ENCODE results near the gene PRR4.

PRR4 gene

DNA sequence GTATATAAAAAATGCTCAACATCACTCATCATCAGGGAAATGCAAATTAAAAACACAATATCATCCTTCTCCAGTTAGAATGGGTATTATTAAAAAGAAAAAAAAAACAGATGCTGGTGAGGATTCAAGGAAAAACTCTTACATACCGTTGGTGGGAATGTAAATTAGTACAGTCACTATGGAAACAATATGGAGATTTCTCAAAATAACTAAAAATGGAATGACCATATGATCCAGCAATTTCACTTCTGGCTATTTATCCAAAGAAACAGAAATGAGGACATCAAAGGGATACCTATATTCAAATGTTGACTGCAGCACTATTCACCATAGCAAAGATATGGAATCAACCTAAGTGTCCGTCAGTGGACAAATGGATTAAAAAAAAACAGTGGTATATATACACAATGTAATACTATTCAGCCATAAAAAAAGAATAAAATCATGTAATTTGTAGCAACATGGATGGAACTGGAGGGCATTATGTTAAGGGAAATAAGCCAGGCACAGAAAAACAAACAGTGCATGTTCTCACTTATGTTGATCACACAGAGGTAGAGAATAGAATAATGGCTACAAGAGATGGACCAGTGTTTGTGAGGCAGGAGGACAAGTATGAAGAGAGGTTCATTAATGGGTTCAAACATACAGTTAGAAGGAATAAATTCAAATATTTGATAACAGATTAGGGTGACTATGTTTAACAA lies 14.4 kb upstream of the PRR4 start:
- Histone ChIP-seq H3K79me2 (ENCODE audit: control insufficient read depth, low read length) (no peaks in the 10 kb centered on the region), H3F3A (ENCODE audit: control insufficient read depth, insufficient read depth) (no peaks in the 10 kb centered on the region), H4K20me1 (ENCODE audit: control insufficient read depth, insufficient read depth, low read depth, low read length) (no peaks in the 10 kb centered on the region), H3K27ac (ENCODE audit: low read depth, low read length) (no peak overlapping the region), H3K9me3 (ENCODE audit: control insufficient read depth, insufficient read depth, low read length) (no peaks in the 10 kb centered on the region), H3K4me2 (ENCODE audit: low read length) (no peak overlapping the region), H3K9me2 (replicated peaks; ENCODE audit: control insufficient read depth, low read length) (no peaks in the 10 kb centered on the region), H3K4me1 (ENCODE audit: control insufficient read depth, low read length) (no peaks in the 10 kb centered on the region), H3K27me3 (ENCODE audit: control insufficient read depth, low read length) (no peaks in the 10 kb centered on the region), H3K4me3 (ENCODE audit: low read length) (no peak overlapping the region), H3K36me3 (ENCODE audit: control insufficient read depth, low read length) (no peaks in the 10 kb centered on the region)
- no peak for TF ChIP-seq CTCF (IDR thresholded peaks at IDR 0.05; ENCODE audit: low read depth, low read length, poor library complexity, severe bottlenecking)
- no peak for TF ChIP-seq EZH2phosphoT487 (IDR thresholded peaks at IDR 0.05; ENCODE audit: borderline replicate concordance, low read length)

- no peak for TF ChIP-seq CTCF (IDR thresholded peaks at IDR 0.05; ENCODE audit: low read depth, low read length, poor library complexity, severe bottlenecking)
- TF ChIP-seq EZH2phosphoT487 (IDR thresholded peaks at IDR 0.05; ENCODE audit: borderline replicate concordance, low read length): no peak
- Histone ChIP-seq H3K79me2 (ENCODE audit: control insufficient read depth, low read length) (no peaks in the 10 kb centered on the region), H3K4me3 (ENCODE audit: low read length) (no peak overlapping the region), H3K9me2 (replicated peaks; ENCODE audit: control insufficient read depth, low read length) (no peaks in the 10 kb centered on the region), H3K9me3 (ENCODE audit: control insufficient read depth, insufficient read depth, low read length) (no peaks in the 10 kb centered on the region), H3K4me1 (ENCODE audit: control insufficient read depth, low read length) (no peaks in the 10 kb centered on the region), H3F3A (ENCODE audit: control insufficient read depth, insufficient read depth) (no peaks in the 10 kb centered on the region), H3K27ac (ENCODE audit: low read depth, low read length) (no peak overlapping the region), H4K20me1 (ENCODE audit: control insufficient read depth, insufficient read depth, low read depth, low read length) (no peaks in the 10 kb centered on the region), H3K36me3 (ENCODE audit: control insufficient read depth, low read length) (no peaks in the 10 kb centered on the region), H3K27me3 (ENCODE audit: control insufficient read depth, low read length) (no peaks in the 10 kb centered on the region), H3K4me2 (ENCODE audit: low read length) (no peak overlapping the region)
Observed at GRCh38 chr12:10861366-10861765, 12.1 kb upstream of the PRR4 start.

- H3K27me3 ChIP-seq (ENCODE audit: control insufficient read depth, low read length): no peaks in the 10 kb centered on the region
- H3K36me3 ChIP-seq (ENCODE audit: control insufficient read depth, low read length): no peaks in the 10 kb centered on the region
- no peak for TF ChIP-seq EZH2phosphoT487 (IDR thresholded peaks at IDR 0.05; ENCODE audit: borderline replicate concordance, low read length)
- no peak for TF ChIP-seq CTCF (IDR thresholded peaks at IDR 0.05; ENCODE audit: low read depth, low read length, poor library complexity, severe bottlenecking)
- H3K4me3 ChIP-seq (ENCODE audit: low read length): no peak overlapping the region
- no peak overlapping the region for H3K27ac ChIP-seq (ENCODE audit: low read depth, low read length)
- H3K9me2 ChIP-seq (replicated peaks; ENCODE audit: control insufficient read depth, low read length): no peaks in the 10 kb centered on the region
- no peak overlapping the region for H3K4me2 ChIP-seq (ENCODE audit: low read length)
- H3F3A ChIP-seq (ENCODE audit: control insufficient read depth, insufficient read depth): no peaks in the 10 kb centered on the region
- no peaks in the 10 kb centered on the region for H3K4me1 ChIP-seq (ENCODE audit: control insufficient read depth, low read length)
- H3K79me2 ChIP-seq (ENCODE audit: control insufficient read depth, low read length): no peaks in the 10 kb centered on the region
- H4K20me1 ChIP-seq (ENCODE audit: control insufficient read depth, insufficient read depth, low read depth, low read length): no peaks in the 10 kb centered on the region
- H3K9me3 ChIP-seq (ENCODE audit: control insufficient read depth, insufficient read depth, low read length): peaks cover 4% of the 10 kb centered on the region; the same call in 1 of the 2 replicates
Observed at GRCh38 chr12:10855807-10856206, 6.5 kb upstream of the PRR4 start.
